COLO829 (cell line): ENCODE measurements around the gene PIK3AP1.
"Not testable (repeated sequence)": the region's sequence is repeated elsewhere in the genome, so short reads cannot be mapped to it uniquely, and the experiment has no call there.

Experiments used
- DNase-seq: peaks from one replicate; pipeline ENCODE4 v3.0.0; 2012; ENCODE audit warnings: low spot score

The PIK3AP1 gene

GRCh38 chr10:96720422-96721206, at the start of gene PIK3AP1:
PIK3AP1 (minus strand) TSS chr10:96720514; CDS start chr10:96720394, 120 bp downstream.
- DNase-seq, result no peak

GRCh38 chr10:96768136-96768535, 47.8 kb upstream of the PIK3AP1 start:
- DNase-seq, result no peak

- DNase-seq, result no peak
Observed at GRCh38 chr10:96767611-96768010, 47.3 kb upstream of the PIK3AP1 start.

GRCh38 chr10:96765406-96766240, 45.3 kb upstream of the PIK3AP1 start:
- DNase-seq, result peak; percentile 25

GRCh38 chr10:96764425-96765060, 44.2 kb upstream of the PIK3AP1 start:
- no peak for DNase-seq

GRCh38 chr10:96758423-96758822, 38.1 kb upstream of the PIK3AP1 start:
- DNase-seq, result no peak

- DNase-seq, result no peak
Observed at GRCh38 chr10:96756111-96756903, 36.0 kb upstream of the PIK3AP1 start.

GRCh38 chr10:96753956-96754355, 33.6 kb upstream of the PIK3AP1 start:
- DNase-seq, result no peak

GRCh38 chr10:96752375-96752774, 32.1 kb upstream of the PIK3AP1 start:
- DNase-seq, result no peak

- DNase-seq, result not testable (repeated sequence)
Observed at GRCh38 chr10:96750316-96750715, 30.0 kb upstream of the PIK3AP1 start.

- no peak for DNase-seq
Observed at GRCh38 chr10:96747734-96748550, 27.6 kb upstream of the PIK3AP1 start.

- DNase-seq, result no peak
Observed at GRCh38 chr10:96746503-96746902, 26.2 kb upstream of the PIK3AP1 start.

- no peak for DNase-seq
Observed at GRCh38 chr10:96745950-96746349, 25.6 kb upstream of the PIK3AP1 start.

GRCh38 chr10:96743988-96744585, 23.8 kb upstream of the PIK3AP1 start:
- no peak for DNase-seq

GRCh38 chr10:96741557-96741956, 21.2 kb upstream of the PIK3AP1 start:
- not testable (repeated sequence) for DNase-seq

- DNase-seq, result no peak
Observed at GRCh38 chr10:96740579-96741281, 20.4 kb upstream of the PIK3AP1 start.

- no peak for DNase-seq
Observed at GRCh38 chr10:96740141-96740540, 19.8 kb upstream of the PIK3AP1 start.

- DNase-seq, result not testable (repeated sequence)
Observed at GRCh38 chr10:96737307-96737902, 17.1 kb upstream of the PIK3AP1 start.

- no peak for DNase-seq
Observed at GRCh38 chr10:96724621-96725020, 4.3 kb upstream of the PIK3AP1 start.

GRCh38 chr10:96721207-96721572, 876 bp upstream of the PIK3AP1 start:
- DNase-seq, result no peak
